HG02588 (cell line): ENCODE data around the gene COL4A2.

Experiments used
- ATAC-seq: cut with Tn5 transposase; IDR thresholded peaks from one replicate; pipeline ENCODE4 v1.9.1; 2021; ENCODE audit warnings: mild to moderate bottlenecking, moderate library complexity; ENCODE audit not compliant: unreplicated experiment

The COL4A2 gene

GRCh38 chr13:110433014-110433413, 125.9 kb downstream of the COL4A2 start:
- ATAC-seq, result no peak

- ATAC-seq, result no peak
These were observed 127.5 kb downstream of the COL4A2 start for GRCh38 chr13:110434629-110435028.

GRCh38 chr13:110435331-110435730, 128.2 kb downstream of the COL4A2 start:
- no peak for ATAC-seq

GRCh38 chr13:110436276-110436675, 129.2 kb downstream of the COL4A2 start:
- no peak for ATAC-seq

GRCh38 chr13:110436786-110437370, 129.8 kb downstream of the COL4A2 start:
- no peak for ATAC-seq

- ATAC-seq, result no peak
These were observed 131.1 kb downstream of the COL4A2 start for GRCh38 chr13:110438211-110438610.

- no peak for ATAC-seq
These were observed 131.7 kb downstream of the COL4A2 start for GRCh38 chr13:110438776-110439175.

- no peak for ATAC-seq
These were observed 134.1 kb downstream of the COL4A2 start for GRCh38 chr13:110440946-110441731.

GRCh38 chr13:110442930-110443621, 136.0 kb downstream of the COL4A2 start:
- no peak for ATAC-seq

- peak; percentile 39 for ATAC-seq
These were observed 136.6 kb downstream of the COL4A2 start for GRCh38 chr13:110443622-110444225.

GRCh38 chr13:110444226-110444653, 137.2 kb downstream of the COL4A2 start:
- peak; percentile 51 for ATAC-seq

GRCh38 chr13:110445183-110445582, 138.1 kb downstream of the COL4A2 start:
- peak; percentile 35 for ATAC-seq

- ATAC-seq, result no peak
These were observed 138.9 kb downstream of the COL4A2 start for GRCh38 chr13:110445722-110446574.

- ATAC-seq, result no peak
These were observed 139.4 kb downstream of the COL4A2 start for GRCh38 chr13:110446575-110446890.

GRCh38 chr13:110447058-110447511, 140.0 kb downstream of the COL4A2 start:
- peak; percentile 45 for ATAC-seq

- no peak for ATAC-seq
These were observed 140.7 kb downstream of the COL4A2 start for GRCh38 chr13:110447801-110448200.

- ATAC-seq, result no peak
These were observed 141.1 kb downstream of the COL4A2 start for GRCh38 chr13:110448230-110448629.

GRCh38 chr13:110448677-110449076, 141.6 kb downstream of the COL4A2 start:
- ATAC-seq, result no peak

- no peak for ATAC-seq
These were observed 142.3 kb downstream of the COL4A2 start for GRCh38 chr13:110449219-110450015.
